Caki2 (cell line): ENCODE data around the gene SLC23A2. TPM values are rescaled to one million over a fixed set of nuclear protein-coding genes. Genes with fewer than 3 reads are reported as not detected.
"Not testable (repeated sequence)": the region's sequence is repeated elsewhere in the genome, so short reads cannot be mapped to it uniquely, and the experiment has no call there.

Experiments
- DNase-seq: peaks from one replicate; pipeline ENCODE4 v3.0.0-alpha.2; 2015; ENCODE audit warnings: low read depth
- in situ Hi-C: cut with HindIII; loops from 2 replicates; pipeline ENCODE4 v1.10.0; 2016; ENCODE audit warnings: low sequenced_read_pairs, low pct_unique_long_range_greater_than_20kb, mixed read lengths
- total RNA-seq: library from RNA; depleted of rRNA; stranded (reverse); fragments of >200 nt; shearing (Covaris generic); gene quantifications from 2 replicates; pipeline ENCODE4 v1.2.3, GENCODE V29; 2014; ENCODE audit warnings: low replicate concordance

Gene SLC23A2
- total RNA-seq, 1 experiment from 2014 or later: 14.6 TPM

DNA sequence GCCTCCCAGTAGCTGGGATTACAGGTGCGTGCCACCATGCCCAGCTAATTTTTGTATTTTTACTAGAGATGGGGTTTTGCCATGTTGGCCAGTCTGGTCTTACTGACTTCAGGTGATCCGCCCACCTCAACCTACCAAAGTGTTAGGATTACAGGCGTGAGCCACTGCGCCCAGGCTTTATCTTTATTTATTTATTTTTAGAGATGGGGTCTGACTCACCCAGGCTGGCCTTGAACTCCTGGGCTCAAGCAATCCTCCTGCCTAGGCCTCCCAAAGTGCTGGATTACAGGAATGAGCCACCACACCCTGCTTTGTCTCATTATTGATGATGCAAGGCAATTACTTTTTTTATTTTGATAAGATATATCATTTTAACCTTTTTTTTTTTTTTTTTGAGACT, 21.9 kb upstream of the SLC23A2 start:
- in situ Hi-C loops, DNase-seq: not testable (repeated sequence)

DNA sequence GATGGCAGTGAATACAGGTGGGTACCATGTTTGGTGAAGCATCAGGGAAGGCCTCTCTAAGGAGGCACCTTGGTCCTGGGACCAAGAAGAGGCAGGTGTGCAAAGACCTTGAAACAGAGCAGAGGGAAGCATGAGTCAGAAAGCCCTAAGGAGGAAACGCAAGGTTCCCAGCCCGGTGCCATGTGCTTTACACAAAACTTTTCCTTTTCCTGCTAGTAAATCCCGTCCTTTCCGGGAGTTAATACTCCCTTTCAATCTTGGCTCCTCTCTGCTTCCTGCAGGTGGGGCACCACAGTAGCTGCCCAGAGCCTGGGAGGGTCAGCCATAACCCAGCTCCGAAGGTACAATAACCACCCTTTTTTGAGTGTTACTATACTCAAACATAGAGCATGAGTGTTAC, 19.4 kb upstream of the SLC23A2 start:
- in situ Hi-C loops: no loop called here
- DNase-seq: no peak

DNA sequence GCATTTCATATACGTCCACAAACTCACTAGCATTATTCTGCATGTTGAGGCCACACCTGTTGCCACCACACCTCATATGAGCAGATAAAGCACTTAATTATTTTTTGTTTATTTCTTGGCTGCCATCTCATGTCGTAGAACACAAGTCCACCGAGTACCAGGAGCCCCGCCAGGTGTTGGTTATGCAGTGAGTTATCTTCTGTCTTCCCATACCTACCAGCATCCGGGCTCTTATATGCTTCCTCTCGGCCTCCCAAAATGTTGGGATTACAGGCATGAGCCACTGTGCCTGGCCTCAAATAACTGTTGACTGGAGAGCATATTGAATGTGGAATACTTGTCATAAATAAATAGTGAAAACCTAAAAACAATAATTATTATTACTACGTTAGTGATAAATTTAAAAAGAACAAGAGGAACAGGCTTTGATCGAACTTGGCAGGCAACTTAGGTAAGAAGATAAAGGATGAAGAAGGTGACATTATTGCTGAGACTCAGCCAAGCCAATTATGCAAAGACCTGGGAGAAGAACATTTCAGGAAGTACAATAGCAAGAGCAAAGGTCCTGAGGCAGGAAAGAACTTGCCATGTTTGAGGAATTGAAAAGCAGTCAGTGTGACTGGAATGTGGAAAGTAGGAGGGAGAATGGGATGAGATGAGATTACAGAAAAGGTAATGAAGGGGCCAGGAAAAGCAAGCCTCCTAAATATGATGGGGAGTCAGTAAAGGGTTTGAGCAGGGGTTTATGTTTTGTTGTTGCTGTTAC, 12.6 kb upstream of the SLC23A2 start:
- DNase-seq: no peak
- in situ Hi-C loops: no loop called here

DNA sequence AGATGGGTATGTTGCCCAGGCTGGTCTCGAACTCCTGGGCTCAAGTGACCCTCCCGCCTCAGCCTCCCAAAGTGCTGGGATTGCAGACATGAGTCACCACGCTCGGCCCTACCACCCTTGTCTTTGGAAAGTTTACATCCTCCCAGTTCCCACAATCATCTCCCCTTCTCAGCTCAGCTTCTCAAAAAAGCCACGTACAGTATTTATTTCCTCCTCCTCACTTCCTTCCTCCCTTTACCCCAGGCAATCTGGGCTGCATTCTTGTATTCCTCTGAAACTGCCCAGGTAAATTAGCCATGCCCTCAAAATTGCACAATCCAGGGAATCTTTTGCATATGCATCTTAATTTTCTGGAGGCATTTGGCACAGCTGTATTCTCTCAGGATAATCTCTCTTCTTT, 7.4 kb upstream of the SLC23A2 start:
- no peak for DNase-seq
- in situ Hi-C loops: no loop called here

DNA sequence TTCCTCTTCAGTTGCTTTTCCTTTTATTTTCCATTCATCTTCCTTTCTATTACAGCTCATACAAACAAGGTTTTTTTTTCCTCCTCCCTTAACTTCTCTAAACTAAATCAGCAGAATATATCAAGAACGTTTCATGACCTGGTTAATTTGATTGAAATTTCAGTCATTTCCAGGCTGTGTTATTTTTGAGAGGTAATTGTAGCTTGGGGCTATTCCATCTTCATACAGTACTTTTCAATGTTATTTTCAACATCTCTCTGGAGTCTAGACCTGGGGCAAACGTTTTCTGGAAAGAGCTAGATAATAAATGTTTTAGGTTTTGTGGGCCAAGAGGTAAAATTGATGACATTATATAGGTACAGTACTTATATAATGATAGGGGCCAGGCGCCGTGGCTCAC, 4.0 kb upstream of the SLC23A2 start:
- in situ Hi-C loops: no loop called here
- no peak for DNase-seq

DNA sequence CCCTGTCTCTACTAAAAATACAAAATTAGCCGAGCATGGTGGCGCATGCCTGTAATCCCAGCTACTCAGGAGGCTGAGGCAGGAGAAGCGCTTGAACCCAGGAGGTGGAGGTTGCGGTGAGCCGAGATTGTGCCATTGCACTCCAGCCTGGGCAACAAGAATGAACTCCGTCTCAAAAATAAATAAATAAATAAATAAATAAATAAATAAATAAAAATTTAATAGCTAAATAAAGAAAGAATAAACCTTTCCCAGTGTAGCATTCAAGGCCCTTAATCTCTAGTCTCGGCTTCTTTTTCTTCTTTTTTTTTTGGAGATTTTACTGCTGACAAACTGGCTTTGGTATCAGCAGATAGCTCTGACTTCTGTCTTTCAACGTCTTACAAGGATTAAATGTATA, 3.5 kb upstream of the SLC23A2 start:
- DNase-seq, in situ Hi-C loops: not testable (repeated sequence)

DNA sequence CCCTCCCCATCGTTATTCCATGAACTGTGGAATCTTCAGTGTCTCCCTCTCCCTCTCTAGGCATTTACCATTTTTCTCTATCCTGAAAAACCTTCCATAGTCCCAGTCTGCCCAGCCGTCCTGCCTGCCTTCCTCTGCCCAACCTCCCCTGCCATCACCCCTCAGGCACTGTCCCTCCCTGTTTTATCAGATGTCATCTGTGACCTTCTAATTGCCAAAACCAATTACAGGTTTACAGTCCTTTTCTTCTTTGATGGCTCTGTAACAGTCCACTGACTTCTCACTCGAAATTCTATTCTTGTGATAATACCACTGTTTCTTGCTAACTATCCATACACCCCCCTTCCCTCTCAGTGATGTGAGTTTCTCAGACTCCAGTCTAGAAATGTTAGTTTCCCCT, 2.3 kb upstream of the SLC23A2 start:
- in situ Hi-C loops: no loop called here
- DNase-seq: no peak

DNA sequence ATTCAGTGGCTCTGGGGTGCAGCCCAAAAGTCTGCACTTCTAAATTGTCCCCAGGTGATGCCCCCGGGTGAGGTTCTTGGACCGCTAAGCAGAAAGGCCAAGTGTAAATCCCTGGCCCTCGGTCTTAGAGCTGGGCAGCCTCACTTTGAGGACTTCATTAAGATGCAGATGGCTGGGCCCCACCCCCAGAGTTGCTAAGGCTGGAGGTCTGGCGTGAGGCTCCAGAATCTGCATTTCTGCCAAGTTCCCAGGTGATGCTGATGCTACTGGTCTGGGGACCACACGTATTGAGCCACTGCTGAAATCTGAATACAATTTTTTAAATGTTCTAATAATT, 735 bp upstream of the SLC23A2 start:
- in situ Hi-C loops: no loop called here
- no peak for DNase-seq

DNA sequence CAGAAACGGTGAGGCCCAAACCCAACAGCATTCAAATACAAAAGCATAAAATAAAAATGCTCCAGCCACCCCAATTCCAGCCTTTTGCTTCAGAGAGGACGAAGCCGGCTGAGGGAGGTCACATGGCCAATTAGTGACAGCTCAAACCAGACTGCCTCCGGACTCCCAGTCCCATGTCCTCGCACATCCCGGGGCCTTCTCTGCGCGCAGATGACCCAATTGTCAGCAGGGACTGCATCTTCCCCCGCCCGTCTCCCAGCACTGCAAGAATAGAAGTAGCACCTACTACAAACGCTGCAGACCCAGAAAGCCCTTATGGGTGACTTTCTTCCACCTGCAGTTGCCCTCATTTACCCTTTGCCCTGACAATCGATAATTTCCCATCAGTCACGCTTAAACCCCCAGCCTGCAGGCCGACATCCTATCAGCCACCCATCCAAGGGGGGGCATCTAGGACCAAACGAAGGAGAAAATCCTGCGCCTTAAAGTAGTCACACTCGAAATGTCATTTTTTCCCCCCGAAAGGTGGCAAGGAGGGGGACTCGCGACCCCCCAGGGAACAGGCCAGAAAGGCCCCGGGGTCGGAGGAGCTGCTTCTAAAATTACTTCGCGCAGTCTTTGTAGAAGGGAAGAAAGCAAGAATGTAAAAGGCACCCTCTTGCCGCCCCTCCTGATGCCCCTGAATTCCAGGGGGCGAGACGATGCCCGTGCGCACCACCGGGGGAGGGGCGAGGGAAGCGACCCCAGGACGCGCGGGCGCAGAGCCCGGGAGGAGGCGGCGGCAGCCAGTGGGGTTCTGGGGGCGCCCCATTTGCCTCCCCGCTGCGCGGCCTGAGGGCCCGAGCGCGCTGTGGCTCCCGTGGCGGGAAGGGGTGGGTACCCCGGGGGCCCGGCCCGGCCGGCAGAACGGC, 792 bp downstream of the SLC23A2 start:
- in situ Hi-C loops: no loop called here
- DNase-seq: no peak

DNA sequence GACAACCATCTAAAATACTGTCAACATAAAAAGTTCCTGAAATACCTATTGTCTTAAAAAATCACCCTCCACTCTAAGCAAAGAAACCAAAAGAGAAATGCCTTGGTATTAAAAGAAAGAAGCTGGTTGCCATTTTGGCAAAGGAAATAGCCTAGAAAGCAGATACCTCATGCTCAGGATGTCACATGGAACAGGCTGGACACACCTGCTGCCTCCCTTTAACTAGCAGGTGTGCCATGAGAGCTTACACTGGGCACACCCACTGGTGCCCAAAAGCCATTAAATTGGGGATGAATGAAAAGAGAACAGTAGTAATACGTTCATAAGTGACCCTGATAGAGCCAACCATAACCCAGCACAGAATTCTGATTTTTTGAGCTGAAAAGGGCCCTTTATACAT, 1.5 kb downstream of the SLC23A2 start:
- in situ Hi-C loops: no loop called here
- DNase-seq: no peak

DNA sequence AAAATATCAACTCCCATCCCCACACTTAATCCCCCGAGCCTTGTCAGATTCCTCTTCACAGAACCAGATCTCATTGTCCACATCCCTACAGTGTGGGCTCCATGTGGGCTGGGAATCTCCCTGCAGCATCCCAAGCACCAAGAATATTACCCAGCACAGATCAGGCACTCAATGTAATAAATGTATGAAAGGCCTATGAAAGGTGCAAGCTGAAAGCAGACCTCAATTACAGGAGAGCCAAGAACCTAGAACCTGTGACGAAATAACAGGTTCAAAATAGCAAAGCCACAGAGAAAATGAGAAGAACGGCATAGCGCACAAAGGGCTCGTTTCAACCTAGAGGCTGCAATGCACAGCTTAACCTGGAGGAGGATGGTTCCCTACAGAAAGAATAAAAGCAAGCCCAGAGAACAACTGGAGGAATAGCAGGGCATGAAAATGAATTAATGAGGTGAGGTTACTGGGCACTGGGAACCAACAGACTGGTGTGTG, 3.1 kb downstream of the SLC23A2 start:
- no peak for DNase-seq
- in situ Hi-C loops: no loop called here

DNA sequence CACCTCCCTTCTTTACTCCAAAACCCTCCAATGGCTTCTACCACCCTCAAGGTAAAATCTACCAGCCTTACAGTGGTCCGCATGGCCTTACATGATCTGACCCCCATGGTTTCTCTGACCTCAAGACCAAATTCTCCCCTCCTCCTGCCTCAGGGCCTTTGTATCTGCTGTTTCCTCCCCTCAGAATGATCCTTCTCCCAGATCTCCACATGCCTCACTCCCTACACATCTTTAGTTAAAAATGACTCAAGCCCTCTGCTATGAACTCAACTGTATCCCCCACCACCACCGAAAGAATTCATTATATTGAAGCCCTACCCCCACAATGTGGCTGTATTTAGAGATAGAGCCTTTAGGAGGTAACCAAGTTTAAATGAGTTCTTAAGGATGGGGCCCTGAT, 4.1 kb downstream of the SLC23A2 start:
- in situ Hi-C loops: no loop called here

DNA sequence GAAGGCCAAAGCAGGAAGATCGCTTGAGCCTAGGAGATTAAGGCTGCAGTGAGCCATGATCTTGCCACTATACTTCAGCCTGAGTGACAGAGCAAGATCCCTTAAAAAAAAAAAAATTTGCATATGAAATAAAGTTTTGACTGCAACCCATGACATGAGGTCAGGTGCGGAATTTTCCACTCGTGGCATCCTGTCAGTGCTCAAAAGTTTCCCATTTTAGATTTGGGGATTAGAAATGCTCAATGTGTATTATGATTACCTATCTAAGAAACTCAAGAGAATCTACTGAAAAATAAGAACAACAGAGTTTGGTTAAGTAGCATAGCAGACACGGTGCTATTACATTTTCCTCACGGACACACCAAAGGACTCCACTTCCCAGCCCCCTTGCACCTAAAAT, 11.7 kb downstream of the SLC23A2 start:
- DNase-seq: no peak
- in situ Hi-C loops: no loop called here

More for the DNA sequence above, 4.1 kb downstream of the SLC23A2 start:
- DNase-seq: no peak

DNA sequence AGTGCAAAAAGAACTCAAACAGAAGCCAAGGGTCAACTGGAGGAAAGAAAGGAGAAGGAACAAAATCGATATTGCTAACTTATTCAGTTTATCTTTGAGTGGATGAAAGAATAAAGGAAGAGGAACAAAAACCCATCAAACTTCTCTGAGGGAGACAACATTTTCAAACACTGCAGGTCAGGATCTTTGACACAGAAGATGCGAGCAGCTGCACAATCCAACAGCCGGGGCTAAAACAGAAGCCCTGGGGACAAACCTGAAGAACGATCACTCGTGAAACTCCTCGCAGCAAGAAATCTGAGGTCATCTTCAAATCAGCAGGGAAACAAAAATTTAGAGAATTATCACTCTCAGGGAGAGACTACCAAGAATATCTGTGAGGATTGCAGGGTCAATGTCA, 14.2 kb downstream of the SLC23A2 start:
- DNase-seq: no peak
- in situ Hi-C loops: no loop called here

DNA sequence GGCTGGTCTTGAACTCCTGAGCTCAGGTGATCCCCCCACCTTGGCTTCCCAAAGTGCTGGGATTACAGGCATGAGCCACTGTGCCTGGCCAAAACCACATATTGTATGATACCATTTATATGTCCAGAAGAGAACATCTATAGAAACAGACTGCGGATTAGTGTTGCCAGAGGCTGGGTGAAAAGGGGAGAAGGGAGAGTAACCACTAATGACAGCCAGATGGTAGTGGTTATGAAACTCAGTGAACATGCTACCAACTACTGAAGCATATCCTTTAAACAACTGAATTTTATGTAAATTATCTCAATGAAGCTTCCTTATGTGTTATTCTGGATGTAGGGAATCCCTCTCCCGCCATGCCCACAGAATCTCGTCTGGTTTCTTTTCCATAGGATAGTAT, 15.7 kb downstream of the SLC23A2 start:
- no peak for DNase-seq
- in situ Hi-C loops: no loop called here

DNA sequence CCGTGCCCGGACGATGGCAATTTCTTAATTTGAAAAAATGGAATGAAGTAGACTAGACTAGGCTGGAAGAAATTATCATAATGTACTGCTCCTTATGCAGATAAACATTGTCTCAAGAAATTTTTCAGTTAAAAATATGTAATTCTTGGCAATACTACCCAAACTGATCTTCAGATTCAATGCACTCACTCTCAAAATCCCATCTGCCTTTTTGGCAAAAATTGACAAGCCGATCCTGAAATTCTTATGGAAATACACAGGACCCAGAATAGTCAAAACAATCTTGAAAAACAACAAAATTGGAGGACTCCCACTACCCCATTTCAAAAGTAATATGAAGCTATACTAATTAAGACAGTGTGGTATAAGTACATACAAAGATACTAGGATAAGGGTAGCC, 19.0 kb downstream of the SLC23A2 start:
- DNase-seq: no peak
- in situ Hi-C loops: no loop called here

DNA sequence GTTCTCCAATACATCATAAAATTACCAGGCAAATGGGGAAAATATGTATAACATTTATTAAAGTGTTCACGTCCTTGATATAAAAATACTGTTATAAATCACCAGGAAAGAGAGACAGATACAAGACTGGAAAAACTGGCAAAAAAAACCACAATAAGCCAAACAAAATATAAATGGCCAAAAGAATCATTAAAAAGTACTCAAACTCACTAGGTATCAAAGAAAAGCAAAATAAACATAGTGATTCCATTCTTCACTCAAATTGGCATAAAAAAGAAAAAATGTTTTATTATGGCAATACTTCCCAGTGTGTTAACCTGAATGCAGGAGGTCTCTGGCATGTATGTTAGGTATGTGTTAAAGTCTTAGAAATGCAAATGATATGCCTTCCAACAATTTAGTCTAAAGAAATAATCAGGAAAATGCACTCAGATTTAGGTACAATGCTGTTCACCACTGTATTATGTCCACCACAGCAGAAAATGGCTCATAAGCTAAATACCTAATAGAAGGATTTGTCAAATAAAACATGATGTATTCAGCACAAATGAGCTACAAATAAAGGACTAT, 21.4 kb downstream of the SLC23A2 start:
- in situ Hi-C loops: no loop called here
- DNase-seq: no peak

DNA sequence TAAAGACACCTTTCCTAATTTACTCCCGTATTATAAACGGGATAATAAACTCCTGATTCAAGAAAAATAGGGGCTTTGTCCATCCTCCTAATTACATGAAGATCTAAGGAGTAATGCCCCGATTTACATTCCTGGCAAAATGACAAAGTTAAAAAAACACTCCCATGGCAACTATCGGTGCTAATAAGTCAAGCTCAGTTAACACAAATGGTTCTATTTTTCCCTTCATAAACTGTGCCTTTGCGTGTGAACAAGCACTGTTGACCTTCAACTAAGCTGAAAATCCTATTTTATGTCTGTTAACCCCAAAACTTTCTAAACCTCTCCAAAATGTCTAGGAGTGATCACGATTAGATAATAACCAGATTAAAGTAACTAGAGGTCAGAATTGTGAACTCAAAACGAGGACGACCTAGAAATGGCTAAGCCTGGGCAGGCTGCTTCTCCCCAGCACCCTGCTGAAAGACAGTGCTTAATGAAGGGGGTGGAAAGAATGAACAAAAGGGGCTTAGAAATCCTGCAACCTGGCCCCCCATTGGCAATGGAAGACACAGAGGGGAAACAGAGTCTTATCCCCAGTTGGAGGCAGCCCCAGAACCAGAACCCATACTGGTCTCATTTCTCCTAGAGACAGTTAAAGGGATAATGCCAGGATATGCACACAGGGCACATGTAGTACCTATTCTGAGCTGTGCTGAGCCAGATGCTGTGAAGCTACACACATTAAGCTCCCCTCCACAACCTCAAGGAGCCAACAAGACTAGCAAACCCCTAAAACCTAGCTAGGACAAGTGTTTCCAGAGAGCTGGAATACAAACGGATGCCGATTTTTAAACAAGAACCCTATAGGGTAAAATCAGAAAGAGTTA, 23.0 kb downstream of the SLC23A2 start:
- in situ Hi-C loops: no loop called here
- peak; percentile 49 for DNase-seq
